ENCODE measurements around the gene SIMC1. TPM values are rescaled to one million over a fixed set of nuclear protein-coding genes. Genes with fewer than 3 reads are reported as not detected.
A peak's percentile ranks its signal among the peaks of the same experiment; 100 is the strongest.
"Not testable (repeated sequence)": the region's sequence is repeated elsewhere in the genome, so short reads cannot be mapped to it uniquely, and the experiment has no call there.

Gene SIMC1
- total and polyA plus RNA-seq, 5 donors from 2014 or later, result 6.1 to 21.1 (median 8.3) TPM

- H3K36me3 Mint-ChIP-seq; H3K4me1 Mint-ChIP-seq; H3K36me3 ChIP-seq (ENCODE audit: control insufficient read depth, insufficient read depth, low read length); H3K27ac Mint-ChIP-seq; H3K4me3 ChIP-seq (ENCODE audit: low read depth, low read length); H3K9me3 Mint-ChIP-seq; H3K27me3 ChIP-seq (ENCODE audit: control insufficient read depth, insufficient read depth, low read length); H3K27ac ChIP-seq (ENCODE audit: insufficient read depth, low read length, poor library complexity, severe bottlenecking); H3K9me3 ChIP-seq (ENCODE audit: control insufficient read depth in 2 of 2, low read length in 2 of 2); H3K4me1 ChIP-seq (ENCODE audit: control insufficient read depth, insufficient read depth, low read length, poor library complexity, severe bottlenecking): not testable (repeated sequence)
- Mint-ChIP-seq H3K4me3 (peak overlapping the region in 2 of 4 donors; percentile 26 to 64), H3K27me3 (peaks cover 25% of the 10 kb centered on the region)
- ATAC-seq (ENCODE audit: low read depth in 2 of 2) (peak; percentile 51 to 57), DNase-seq (peak in 1 of 3 donors; percentile 13)
Observed at GRCh38 chr5:176194238-176195083, 43.8 kb upstream of the SIMC1 start.

- H3K27me3 Mint-ChIP-seq, result peaks cover 30% of the 10 kb centered on the region
- not testable (repeated sequence) for H3K4me3 ChIP-seq (ENCODE audit: low read depth, low read length); H3K27ac ChIP-seq (ENCODE audit: insufficient read depth, low read length, poor library complexity, severe bottlenecking); H3K27ac Mint-ChIP-seq; H3K36me3 Mint-ChIP-seq; H3K4me1 Mint-ChIP-seq; H3K9me3 Mint-ChIP-seq; H3K9me3 ChIP-seq (ENCODE audit: control insufficient read depth in 2 of 2, low read length in 2 of 2); H3K27me3 ChIP-seq (ENCODE audit: control insufficient read depth, insufficient read depth, low read length); H3K4me1 ChIP-seq (ENCODE audit: control insufficient read depth, insufficient read depth, low read length, poor library complexity, severe bottlenecking); ATAC-seq (ENCODE audit: low read depth in 2 of 2); H3K4me3 Mint-ChIP-seq; DNase-seq; H3K36me3 ChIP-seq (ENCODE audit: control insufficient read depth, insufficient read depth, low read length)
Observed at GRCh38 chr5:176195084-176195413, 43.2 kb upstream of the SIMC1 start.

- H3K4me3 Mint-ChIP-seq; H3K36me3 Mint-ChIP-seq; H3K9me3 Mint-ChIP-seq; H3K9me3 ChIP-seq (ENCODE audit: control insufficient read depth in 2 of 2, low read length in 2 of 2); H3K36me3 ChIP-seq (ENCODE audit: control insufficient read depth, insufficient read depth, low read length); H3K4me3 ChIP-seq (ENCODE audit: low read depth, low read length); H3K27me3 ChIP-seq (ENCODE audit: control insufficient read depth, insufficient read depth, low read length); H3K27ac ChIP-seq (ENCODE audit: insufficient read depth, low read length, poor library complexity, severe bottlenecking); DNase-seq; H3K4me1 Mint-ChIP-seq; H3K4me1 ChIP-seq (ENCODE audit: control insufficient read depth, insufficient read depth, low read length, poor library complexity, severe bottlenecking); H3K27ac Mint-ChIP-seq: not testable (repeated sequence)
- peak in 1 of 2 donors; percentile 15 for ATAC-seq (ENCODE audit: low read depth in 2 of 2)
- peaks cover 36% of the 10 kb centered on the region for H3K27me3 Mint-ChIP-seq
Observed at GRCh38 chr5:176195487-176196207, 42.6 kb upstream of the SIMC1 start.

GRCh38 chr5:176196781-176197180 is 41.4 kb upstream of the SIMC1 start:
- peaks cover 40% of the 10 kb centered on the region for H3K27me3 Mint-ChIP-seq
- not testable (repeated sequence) for H3K27me3 ChIP-seq (ENCODE audit: control insufficient read depth, insufficient read depth, low read length); H3K9me3 Mint-ChIP-seq; H3K9me3 ChIP-seq (ENCODE audit: control insufficient read depth in 2 of 2, low read length in 2 of 2); H3K27ac Mint-ChIP-seq; H3K27ac ChIP-seq (ENCODE audit: insufficient read depth, low read length, poor library complexity, severe bottlenecking); H3K4me1 Mint-ChIP-seq; H3K4me3 Mint-ChIP-seq; DNase-seq; H3K36me3 Mint-ChIP-seq; H3K4me1 ChIP-seq (ENCODE audit: control insufficient read depth, insufficient read depth, low read length, poor library complexity, severe bottlenecking); H3K36me3 ChIP-seq (ENCODE audit: control insufficient read depth, insufficient read depth, low read length); H3K4me3 ChIP-seq (ENCODE audit: low read depth, low read length); ATAC-seq (ENCODE audit: low read depth in 2 of 2)

- H3K9me3 Mint-ChIP-seq; H3K36me3 Mint-ChIP-seq; H3K27ac Mint-ChIP-seq; H3K4me1 ChIP-seq (ENCODE audit: control insufficient read depth, insufficient read depth, low read length, poor library complexity, severe bottlenecking); H3K9me3 ChIP-seq (ENCODE audit: control insufficient read depth in 2 of 2, low read length in 2 of 2); H3K27me3 ChIP-seq (ENCODE audit: control insufficient read depth, insufficient read depth, low read length); ATAC-seq (ENCODE audit: low read depth in 2 of 2); H3K36me3 ChIP-seq (ENCODE audit: control insufficient read depth, insufficient read depth, low read length); H3K4me3 ChIP-seq (ENCODE audit: low read depth, low read length); H3K4me1 Mint-ChIP-seq; H3K27ac ChIP-seq (ENCODE audit: insufficient read depth, low read length, poor library complexity, severe bottlenecking); DNase-seq: not testable (repeated sequence)
- Mint-ChIP-seq H3K4me3 (peak overlapping the region in 1 of 4 donors; percentile 32), H3K27me3 (peaks cover 43% of the 10 kb centered on the region)
Observed at GRCh38 chr5:176197234-176197858, 40.9 kb upstream of the SIMC1 start.

- peaks cover 40% of the 10 kb centered on the region for H3K27me3 Mint-ChIP-seq
- not testable (repeated sequence) for H3K36me3 Mint-ChIP-seq; H3K4me1 ChIP-seq (ENCODE audit: control insufficient read depth, insufficient read depth, low read length, poor library complexity, severe bottlenecking); H3K4me3 Mint-ChIP-seq; H3K4me3 ChIP-seq (ENCODE audit: low read depth, low read length); H3K27me3 ChIP-seq (ENCODE audit: control insufficient read depth, insufficient read depth, low read length); DNase-seq; H3K36me3 ChIP-seq (ENCODE audit: control insufficient read depth, insufficient read depth, low read length); H3K27ac ChIP-seq (ENCODE audit: insufficient read depth, low read length, poor library complexity, severe bottlenecking); H3K4me1 Mint-ChIP-seq; H3K9me3 ChIP-seq (ENCODE audit: control insufficient read depth in 2 of 2, low read length in 2 of 2); ATAC-seq (ENCODE audit: low read depth in 2 of 2); H3K9me3 Mint-ChIP-seq; H3K27ac Mint-ChIP-seq
Observed at GRCh38 chr5:176198299-176198698, 39.9 kb upstream of the SIMC1 start.

- H3K27me3 Mint-ChIP-seq, result peaks cover 40% of the 10 kb centered on the region
- peak overlapping the region in 3 of 4 donors; percentile 65 to 74 (median 68) for H3K4me3 Mint-ChIP-seq
- H3K9me3 ChIP-seq (ENCODE audit: control insufficient read depth in 2 of 2, low read length in 2 of 2); H3K4me1 Mint-ChIP-seq; H3K4me1 ChIP-seq (ENCODE audit: control insufficient read depth, insufficient read depth, low read length, poor library complexity, severe bottlenecking); H3K27ac ChIP-seq (ENCODE audit: insufficient read depth, low read length, poor library complexity, severe bottlenecking); H3K36me3 ChIP-seq (ENCODE audit: control insufficient read depth, insufficient read depth, low read length); H3K36me3 Mint-ChIP-seq; H3K4me3 ChIP-seq (ENCODE audit: low read depth, low read length); H3K9me3 Mint-ChIP-seq; H3K27me3 ChIP-seq (ENCODE audit: control insufficient read depth, insufficient read depth, low read length); H3K27ac Mint-ChIP-seq: not testable (repeated sequence)
- ATAC-seq (ENCODE audit: low read depth in 2 of 2) (peak in 1 of 2 donors; percentile 42), DNase-seq (peak in 1 of 3 donors; percentile 12)
Observed at GRCh38 chr5:176198991-176199733, 39.1 kb upstream of the SIMC1 start.

Measured in CD4-positive, CD25-positive, alpha-beta regulatory T cell (primary cell).